ENCODE measurements around the gene SRRM5.

GRCh38 chr19:43611788-43612187 lies at the start of gene SRRM5:
- no peak for TF ChIP-seq CTCF (IDR thresholded peaks at IDR 0.05 in 8 of 11, conservative IDR thresholded peaks at IDR 0.05 in 3 of 11)
- TF ChIP-seq POLR2A (IDR thresholded peaks at IDR 0.05): no peak
